Heart left ventricle (tissue), 16 donors: ENCODE results near the gene QPCTL. TPM values are rescaled to one million over a fixed set of nuclear protein-coding genes. Genes with fewer than 3 reads are reported as not detected.

Experiments
- ATAC-seq, 4 donors: fragments of 200-7000 bp; cut with Tn5 transposase; one replicate each; pipeline ENCODE4 v1.9.1; 2020 to 2022; ENCODE audit warnings: moderate library complexity in 4 of 4, mild to moderate bottlenecking in 3 of 4, moderate number of reproducible peaks in 1 of 4
- DNase-seq, 5 donors: peaks; one replicate each; pipeline ENCODE4 v3.0.0-alpha.2; 2020
- H3K27ac ChIP-seq, 12 donors: fragments of 200-600 bp; sonication (generic) in 4 of 12; one replicate each; pipeline versions ENCODE4 v1.5.0 to v1.8.0; 2016 to 2022; ENCODE audit warnings: mild to moderate bottlenecking in 2 of 12
- H3K27me3 ChIP-seq, 9 donors: fragments of 200-600 bp; sonication (generic) in 2 of 9; one replicate each; pipeline versions ENCODE4 v1.5.1 to v1.8.0; 2016 to 2022; ENCODE audit warnings: mild to moderate bottlenecking in 3 of 9
- H3K36me3 ChIP-seq, 9 donors: fragments of 200-600 bp; sonication (generic) in 2 of 9; one replicate each; pipeline versions ENCODE4 v1.5.0 to v1.8.0; 2018 to 2022; ENCODE audit warnings: mild to moderate bottlenecking in 2 of 9
- H3K4me1 ChIP-seq, 12 donors: fragments of 200-600 bp; sonication (generic) in 4 of 12; one replicate each; pipeline versions ENCODE4 v1.5.0 to v1.8.0; 2016 to 2022; ENCODE audit warnings: mild to moderate bottlenecking in 3 of 12
- H3K4me3 ChIP-seq, 12 donors: fragments of 200-600 bp; sonication (generic) in 4 of 12; one replicate each; pipeline versions ENCODE4 v1.5.0 to v1.8.0; 2017 to 2022; ENCODE audit warnings: mild to moderate bottlenecking in 9 of 12, moderate library complexity in 4 of 12
- H3K9me3 ChIP-seq, 12 donors: fragments of 200-600 bp; sonication (generic) in 4 of 12; one replicate each; pipeline versions ENCODE4 v1.5.0 to v1.8.0; 2016 to 2022; ENCODE audit warnings: mild to moderate bottlenecking in 1 of 12
- CTCF ChIP-seq, 12 donors: fragments of 200-600 bp; sonication (generic) in 4 of 12; IDR thresholded peaks; one replicate each; pipeline versions ENCODE4 v1.5.0 to v1.8.0; 2018 to 2022; ENCODE audit warnings: antibody characterized with exemption in 12 of 12, mild to moderate bottlenecking in 5 of 12
- POLR2A ChIP-seq, 2 donors: fragments of 450-650 bp; IDR thresholded peaks; one replicate each; pipeline ENCODE4 v1.6.1; 2017; ENCODE audit warnings: antibody characterized with exemption in 2 of 2, mild to moderate bottlenecking in 2 of 2, moderate library complexity in 2 of 2
- WGBS, 4 donors: extraction: QIAGEN DNeasy Blood & Tissue Kit in 2 of 4; methylation state at CpG; one replicate each; pipeline versions ENCODE4 v1.1.5 to v1.1.7; 2013 to 2018; 5-methylcytosine and 5-hydroxymethylcytosine counted together
- intact Hi-C, 10 donors: fragments of 100-400 bp; cut with DNase I; formaldehyde crosslinking; loops; one replicate each; pipeline versions ENCODE4 v1.11.1 to v1.14.2; 2022
- polyA plus RNA-seq, 2 donors: library from polyadenylated mRNA; stranded (reverse); fragments of 200-250 nt; gene quantifications; one replicate each; pipeline ENCODE4 v1.2.3, GENCODE V29; 2013
- total RNA-seq, 9 donors: library from RNA; depleted of rRNA in 2 of 9; stranded (reverse); fragments of >200 nt in 2 of 9; fragmentation: NEBNext Ultra II Directional in 3 of 9; extraction: Animal tissue kit (Norgen Biotek cat#: 25700) in 3 of 9; gene quantifications; one replicate each; pipeline versions ENCODE4 v1.1.0 to v1.2.4, GENCODE V29; 2016 to 2023
- donor health status: ischemic (EF 13 %, LVEDD 7.1; RV severe dilation, severe dysfunction).
- donor health status: healthy with polysubstance abuse.
- donor health status: DM: no; HTN: yes; CAD: no.
- donor health status: DM: no; HTN: no; CAD: no.
- donor health status: ischemic (EF 25% LVEDD 6.9; RV normal size, moderate dysfunction).
- donor health status: ischemic (EF 25% LVEDD 5.7; RV mildly dilated, moderate dysfunction).
- donor health status: healthy.
- donor health status: DM: yes; HTN: yes; CAD: no.
- donor health status: ischemic (EF 35%, LVEDD 5.7; RV mildly dilated, moderate dysfunction).
- donor health status: nonischemic (EF 11% LVEDD 7.7; RV severe dilation, severe dysfunction).
- donor health status: DM: yes; HTN: yes; CAD: no.
- donor health status: PGD.
- donor health status: ischemic (EF 29% LVEDD 5.4; RV normal size, mild dysfunction).
- donor health status: nonischemic (EF 23%, LVEDD 6.1; RV moderate dilation, normal function).

Gene QPCTL
- total and polyA plus RNA-seq, 11 donors, result 1.5 to 5.5 (median 2.9) TPM

- Histone ChIP-seq H3K27ac (no peak overlapping the region), H3K9me3 (no peaks in the 10 kb centered on the region), H3K4me3 (no peak overlapping the region), H3K27me3 (peaks cover 0 to 4% (median 0%) of the 10 kb centered on the region in 9 donors), H3K36me3 (no peaks in the 10 kb centered on the region), H3K4me1 (no peaks in the 10 kb centered on the region)
- DNase-seq (no peak), ATAC-seq (no peak)
- intact Hi-C loops, result no loop called here
- WGBS, 4 donors, result 31 to 42% (median 42%) methylated on average over 5 of the region's 5 CpGs
- TF ChIP-seq POLR2A (IDR thresholded peaks at IDR 0.05) (no peak), CTCF (IDR thresholded peaks at IDR 0.05) (no peak)
Measured at GRCh38 chr19:45653634-45654033, 38.8 kb upstream of the QPCTL start.

- ATAC-seq (no peak), DNase-seq (no peak)
- WGBS, 4 donors, result 33 to 81% (median 73%) methylated on average over 3 of the region's 3 CpGs
- Histone ChIP-seq H3K4me1 (no peaks in the 10 kb centered on the region), H3K27me3 (peaks cover 0 to 4% (median 0%) of the 10 kb centered on the region in 9 donors), H3K4me3 (no peak overlapping the region), H3K27ac (no peak overlapping the region), H3K36me3 (no peaks in the 10 kb centered on the region), H3K9me3 (no peaks in the 10 kb centered on the region)
- TF ChIP-seq POLR2A (IDR thresholded peaks at IDR 0.05) (no peak), CTCF (IDR thresholded peaks at IDR 0.05) (no peak)
- intact Hi-C loops, result no loop called here
Measured at GRCh38 chr19:45655073-45655472, 37.4 kb upstream of the QPCTL start.

GRCh38 chr19:45657520-45658167 lies 34.8 kb upstream of the QPCTL start:
- Histone ChIP-seq H3K27ac (no peak overlapping the region), H3K4me3 (no peak overlapping the region), H3K36me3 (no peaks in the 10 kb centered on the region), H3K27me3 (peaks cover 0 to 11% (median 0%) of the 10 kb centered on the region in 9 donors), H3K9me3 (no peaks in the 10 kb centered on the region), H3K4me1 (no peaks in the 10 kb centered on the region)
- DNase-seq (no peak), ATAC-seq (no peak)
- intact Hi-C loops, result no loop called here
- no peak for TF ChIP-seq POLR2A (IDR thresholded peaks at IDR 0.05)
- WGBS, 4 donors, result 34 to 46% (median 40%) methylated on average over 14 of the region's 14 CpGs

GRCh38 chr19:45659096-45659729 lies 33.3 kb upstream of the QPCTL start:
- TF ChIP-seq POLR2A (IDR thresholded peaks at IDR 0.05) (no peak), CTCF (IDR thresholded peaks at IDR 0.05) (no peak)
- WGBS, 4 donors, result 71 to 75% (median 72%) methylated on average over 6 of the region's 6 CpGs
- intact Hi-C loops, result no loop called here
- H3K9me3 ChIP-seq, result no peaks in the 10 kb centered on the region
- H3K27me3 ChIP-seq, result peaks cover 0 to 19% (median 0%) of the 10 kb centered on the region in 9 donors
- H3K4me3 ChIP-seq, result no peak overlapping the region
- DNase-seq (no peak), ATAC-seq (no peak)
- no peak overlapping the region for H3K27ac ChIP-seq
- H3K4me1 ChIP-seq, result no peaks in the 10 kb centered on the region
- H3K36me3 ChIP-seq, result no peaks in the 10 kb centered on the region
